ENCODE results near the gene DHX35. TPM values are rescaled to one million over a fixed set of nuclear protein-coding genes. Genes with fewer than 3 reads are reported as not detected.

DHX35 gene
- total and polyA plus RNA-seq, 10 of the 15 experiments (the other 5 are each of a cell fraction or from before 2014, with no cell fraction given), result 4.3 to 21.6 (median 14.9) TPM

DNA sequence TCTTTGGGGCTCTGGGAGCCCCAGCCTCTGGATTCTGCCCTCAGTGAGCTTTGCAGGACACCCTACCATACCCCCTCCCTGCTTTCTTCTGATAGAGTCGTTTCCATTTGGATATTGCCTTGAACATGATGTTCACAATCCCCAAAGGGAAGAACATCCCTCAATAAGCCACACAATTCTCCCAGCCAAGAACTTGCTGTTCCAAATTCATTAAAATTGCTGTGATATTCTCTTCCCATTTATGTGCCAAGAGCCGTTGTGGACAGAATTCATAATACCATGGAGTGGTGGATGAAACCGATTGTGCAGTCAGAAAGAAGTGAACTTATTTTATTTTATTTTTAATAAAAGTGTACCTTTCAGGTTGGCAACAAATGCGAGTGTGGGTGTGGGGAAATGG, 95.8 kb downstream of the DHX35 start:
- in situ Hi-C loops (cut with MboI), result no loop called here
- intact Hi-C loops (cut with micrococcal nuclease; ENCODE audit: unreplicated experiment), result no loop called here
- no peaks in the 10 kb centered on the region for H3K9me3 ChIP-seq (replicated peaks; ENCODE audit: control insufficient read depth, insufficient read depth, low read length)
- H3K36me3 ChIP-seq (ENCODE audit: control insufficient read depth in 2 of 2, insufficient read depth in 2 of 2, low read length in 1 of 2), result no peaks in the 10 kb centered on the region
- BruUV-seq (replicated peaks), result no TSS peak
- no peak overlapping the region for H3K9ac ChIP-seq (ENCODE audit: control insufficient read depth, insufficient read depth, low read length)
- H3K4me2 ChIP-seq (ENCODE audit: control insufficient read depth, insufficient read depth), result no peak overlapping the region
- H4K20me1 ChIP-seq (ENCODE audit: control insufficient read depth, insufficient read depth), result no peaks in the 10 kb centered on the region
- SMC1A ChIA-PET (ENCODE audit: uncharacterized antibody, unreplicated experiment), result interaction anchor here (0.7 kb wide), 1 partner anchor 19 kb away, joined by 3 read pairs; no protein-coding TSS in a partner anchor
- no peak for DNase-seq (ENCODE audit: low read depth, low spot score)
- POLR2A ChIA-PET, result no interaction called here
- H3K27ac ChIP-seq (ENCODE audit: control insufficient read depth, insufficient read depth), result no peak overlapping the region
- CTCF ChIA-PET, result interaction anchor here (0.8 to 1.7 kb wide), 2 partner anchors 9 to 23 kb away, joined by 3 to 7 read pairs; no protein-coding TSS in a partner anchor
- no peak overlapping the region for H3K4me3 ChIP-seq
- H2AFZ ChIP-seq (ENCODE audit: control insufficient read depth, low read depth, low read length), result no peak overlapping the region
- no peaks in the 10 kb centered on the region for H3K79me2 ChIP-seq (ENCODE audit: control insufficient read depth, insufficient read depth, low read length)
- RAD21 ChIA-PET (ENCODE audit: unreplicated experiment), result no interaction called here
- no peak for ATAC-seq
- no peak for TF ChIP-seq YY1 (IDR thresholded peaks at IDR 0.05; ENCODE audit: low read depth, low read length)
- TF ChIP-seq BCL3 (IDR thresholded peaks at IDR 0.05; ENCODE audit: borderline replicate concordance, insufficient read depth, low read depth, low read length, poor library complexity, severe bottlenecking), result no peak
- no peak for TF ChIP-seq ZNF274 (IDR thresholded peaks at IDR 0.05; ENCODE audit: insufficient read depth, insufficient read length)
- no peak for TF ChIP-seq CBX5 (IDR thresholded peaks at IDR 0.05; ENCODE audit: low read depth)
- TF ChIP-seq, protein P1, sequence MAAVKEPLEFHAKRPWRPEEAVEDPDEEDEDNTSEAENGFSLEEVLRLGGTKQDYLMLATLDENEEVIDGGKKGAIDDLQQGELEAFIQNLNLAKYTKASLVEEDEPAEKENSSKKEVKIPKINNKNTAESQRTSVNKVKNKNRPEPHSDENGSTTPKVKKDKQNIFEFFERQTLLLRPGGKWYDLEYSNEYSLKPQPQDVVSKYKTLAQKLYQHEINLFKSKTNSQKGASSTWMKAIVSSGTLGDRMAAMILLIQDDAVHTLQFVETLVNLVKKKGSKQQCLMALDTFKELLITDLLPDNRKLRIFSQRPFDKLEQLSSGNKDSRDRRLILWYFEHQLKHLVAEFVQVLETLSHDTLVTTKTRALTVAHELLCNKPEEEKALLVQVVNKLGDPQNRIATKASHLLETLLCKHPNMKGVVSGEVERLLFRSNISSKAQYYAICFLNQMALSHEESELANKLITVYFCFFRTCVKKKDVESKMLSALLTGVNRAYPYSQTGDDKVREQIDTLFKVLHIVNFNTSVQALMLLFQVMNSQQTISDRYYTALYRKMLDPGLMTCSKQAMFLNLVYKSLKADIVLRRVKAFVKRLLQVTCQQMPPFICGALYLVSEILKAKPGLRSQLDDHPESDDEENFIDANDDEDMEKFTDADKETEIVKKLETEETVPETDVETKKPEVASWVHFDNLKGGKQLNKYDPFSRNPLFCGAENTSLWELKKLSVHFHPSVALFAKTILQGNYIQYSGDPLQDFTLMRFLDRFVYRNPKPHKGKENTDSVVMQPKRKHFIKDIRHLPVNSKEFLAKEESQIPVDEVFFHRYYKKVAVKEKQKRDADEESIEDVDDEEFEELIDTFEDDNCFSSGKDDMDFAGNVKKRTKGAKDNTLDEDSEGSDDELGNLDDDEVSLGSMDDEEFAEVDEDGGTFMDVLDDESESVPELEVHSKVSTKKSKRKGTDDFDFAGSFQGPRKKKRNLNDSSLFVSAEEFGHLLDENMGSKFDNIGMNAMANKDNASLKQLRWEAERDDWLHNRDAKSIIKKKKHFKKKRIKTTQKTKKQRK (IDR thresholded peaks at IDR 0.05; ENCODE audit: low read depth, low read length), result no peak
- no peak for TF ChIP-seq CBX3 (IDR thresholded peaks at IDR 0.05; ENCODE audit: borderline replicate concordance, low read depth)
- 22% methylated on average over 4 of the region's 4 CpGs for WGBS (ENCODE audit: insufficient coverage, insufficient replicate concordance, low lambda C conversion rate, missing lambda C conversion rate)
- H3K4me1 ChIP-seq (ENCODE audit: control insufficient read depth, insufficient read depth, low read length), result no peaks in the 10 kb centered on the region
- no peak for FAIRE-seq
- no peaks in the 10 kb centered on the region for H3K27me3 ChIP-seq (replicated peaks in 1 of 2; ENCODE audit: control insufficient read depth in 2 of 2, insufficient read depth in 2 of 2, low read length in 1 of 2)
